ENCODE results near the gene JPT1. TPM values are rescaled to one million over a fixed set of nuclear protein-coding genes. Genes with fewer than 3 reads are reported as not detected.

JPT1 gene
- total RNA-seq, 1 donor from 2014 or later: 236 TPM

GRCh38 chr17:75152523-75152921 is 1.8 kb downstream of the JPT1 start:
- peaks cover 13% of the 10 kb centered on the region for H3K36me3 ChIP-seq
- H2AFZ ChIP-seq (replicated peaks): no peak overlapping the region
- peaks cover 17% of the 10 kb centered on the region for H3K4me1 ChIP-seq
- Mint-ChIP-seq H3K9me3 (no peaks in the 10 kb centered on the region), H3K27ac (peak overlapping the region; percentile 93), H3K4me1 (peaks cover 20% of the 10 kb centered on the region), H3K36me3 (peaks cover 16% of the 10 kb centered on the region), H3K4me3 (peak overlapping the region; percentile 99), H3K27me3 (ENCODE audit: insufficient read depth, low read depth) (peaks cover under 1% of the 10 kb centered on the region)
- peaks cover 68% of the 10 kb centered on the region for H3K79me2 ChIP-seq (ENCODE audit: low read depth)
- no peaks in the 10 kb centered on the region for H3K9me3 ChIP-seq (ENCODE audit: low read depth)
- TF ChIP-seq CTCF (IDR thresholded peaks at IDR 0.05): no peak
- TF ChIP-seq EZH2phosphoT487 (IDR thresholded peaks at IDR 0.05): no peak
- no peak for TF ChIP-seq EZH2 (IDR thresholded peaks at IDR 0.05)
- no peak for DNase-seq (ENCODE audit: low spot score)
- H4K20me1 ChIP-seq (ENCODE audit: low read depth): peaks cover 69% of the 10 kb centered on the region
- no peak overlapping the region for H3K27ac ChIP-seq
- peak overlapping the region; percentile 98 for H3K4me3 ChIP-seq
- peak overlapping the region; percentile 87 for H3K9ac ChIP-seq
- no peaks in the 10 kb centered on the region for H3K27me3 ChIP-seq
- peaks cover 22% of the 10 kb centered on the region for H3F3A ChIP-seq (ENCODE audit: low read depth)
- H3K4me2 ChIP-seq: peak overlapping the region; percentile 89

- no peak for DNase-seq (ENCODE audit: low spot score)
- Histone ChIP-seq H3F3A (ENCODE audit: low read depth) (peaks cover 27% of the 10 kb centered on the region), H3K4me3 (peak overlapping the region; percentile 98), H3K4me2 (peak overlapping the region; percentile 89), H4K20me1 (ENCODE audit: low read depth) (peaks cover 75% of the 10 kb centered on the region), H3K36me3 (peaks cover 19% of the 10 kb centered on the region), H3K9me3 (ENCODE audit: low read depth) (no peaks in the 10 kb centered on the region), H3K27ac (no peak overlapping the region), H2AFZ (replicated peaks) (no peak overlapping the region), H3K79me2 (ENCODE audit: low read depth) (peaks cover 73% of the 10 kb centered on the region), H3K4me1 (peaks cover 17% of the 10 kb centered on the region), H3K27me3 (no peaks in the 10 kb centered on the region), H3K9ac (peak overlapping the region; percentile 87)
- H3K27ac Mint-ChIP-seq: no peak overlapping the region
- H3K9me3 Mint-ChIP-seq: no peaks in the 10 kb centered on the region
- H3K36me3 Mint-ChIP-seq: peaks cover 18% of the 10 kb centered on the region
- H3K27me3 Mint-ChIP-seq (ENCODE audit: insufficient read depth, low read depth): no peaks in the 10 kb centered on the region
- H3K4me3 Mint-ChIP-seq: peak overlapping the region; percentile 99
- TF ChIP-seq CTCF (IDR thresholded peaks at IDR 0.05): no peak
- TF ChIP-seq EZH2 (IDR thresholded peaks at IDR 0.05): no peak
- TF ChIP-seq EZH2phosphoT487 (IDR thresholded peaks at IDR 0.05): no peak
- peaks cover 20% of the 10 kb centered on the region for H3K4me1 Mint-ChIP-seq
Observed at GRCh38 chr17:75151930-75152329, 2.4 kb downstream of the JPT1 start.

GRCh38 chr17:75147878-75148546 is 6.3 kb downstream of the JPT1 start:
- H2AFZ ChIP-seq (replicated peaks): no peak overlapping the region
- no peak overlapping the region for H3K4me3 Mint-ChIP-seq
- H3K4me3 ChIP-seq: no peak overlapping the region
- H3K36me3 Mint-ChIP-seq: peaks cover 33% of the 10 kb centered on the region
- H3K27me3 Mint-ChIP-seq (ENCODE audit: insufficient read depth, low read depth): no peaks in the 10 kb centered on the region
- no peaks in the 10 kb centered on the region for H3K9me3 Mint-ChIP-seq
- DNase-seq (ENCODE audit: low spot score): no peak
- peaks cover 80% of the 10 kb centered on the region for H3K79me2 ChIP-seq (ENCODE audit: low read depth)
- peaks cover 37% of the 10 kb centered on the region for H3K36me3 ChIP-seq
- no peak overlapping the region for H3K27ac Mint-ChIP-seq
- no peak overlapping the region for H3K27ac ChIP-seq
- H3K4me1 ChIP-seq: peaks cover 9% of the 10 kb centered on the region
- H3K9me3 ChIP-seq (ENCODE audit: low read depth): no peaks in the 10 kb centered on the region
- no peak overlapping the region for H3K4me2 ChIP-seq
- no peak overlapping the region for H3K9ac ChIP-seq
- TF ChIP-seq EZH2phosphoT487 (IDR thresholded peaks at IDR 0.05): no peak
- no peak for TF ChIP-seq EZH2 (IDR thresholded peaks at IDR 0.05)
- TF ChIP-seq CTCF (IDR thresholded peaks at IDR 0.05): no peak
- H4K20me1 ChIP-seq (ENCODE audit: low read depth): peaks cover 91% of the 10 kb centered on the region
- H3F3A ChIP-seq (ENCODE audit: low read depth): peaks cover 37% of the 10 kb centered on the region
- H3K27me3 ChIP-seq: no peaks in the 10 kb centered on the region
- peaks cover 16% of the 10 kb centered on the region for H3K4me1 Mint-ChIP-seq
